ENCODE data around the gene TMEM139.

TMEM139 gene

DNA sequence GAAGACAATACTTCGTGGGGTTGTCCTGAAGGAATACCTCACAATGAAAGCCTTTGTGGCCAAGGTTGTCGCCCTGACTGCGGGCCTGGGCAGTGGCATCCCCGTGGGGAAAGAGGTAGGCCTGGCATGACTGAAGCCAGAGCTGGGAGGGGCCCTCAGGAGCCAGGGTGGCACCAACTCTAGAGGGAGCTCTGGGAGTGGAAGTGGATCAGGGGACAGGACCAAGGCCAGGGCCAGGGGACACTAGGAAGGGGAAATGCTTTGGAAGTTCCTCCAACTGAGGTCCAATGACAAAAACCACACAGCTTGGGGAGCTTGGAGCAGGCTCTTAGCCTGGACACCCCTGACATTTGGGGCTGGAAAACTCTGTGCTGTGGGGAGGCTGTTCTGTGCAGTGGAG is 37.0 kb downstream of the TMEM139 start:
- no peak for DNase-seq (ENCODE audit: low read depth in 3 of 3, low spot score in 1 of 3)

DNA sequence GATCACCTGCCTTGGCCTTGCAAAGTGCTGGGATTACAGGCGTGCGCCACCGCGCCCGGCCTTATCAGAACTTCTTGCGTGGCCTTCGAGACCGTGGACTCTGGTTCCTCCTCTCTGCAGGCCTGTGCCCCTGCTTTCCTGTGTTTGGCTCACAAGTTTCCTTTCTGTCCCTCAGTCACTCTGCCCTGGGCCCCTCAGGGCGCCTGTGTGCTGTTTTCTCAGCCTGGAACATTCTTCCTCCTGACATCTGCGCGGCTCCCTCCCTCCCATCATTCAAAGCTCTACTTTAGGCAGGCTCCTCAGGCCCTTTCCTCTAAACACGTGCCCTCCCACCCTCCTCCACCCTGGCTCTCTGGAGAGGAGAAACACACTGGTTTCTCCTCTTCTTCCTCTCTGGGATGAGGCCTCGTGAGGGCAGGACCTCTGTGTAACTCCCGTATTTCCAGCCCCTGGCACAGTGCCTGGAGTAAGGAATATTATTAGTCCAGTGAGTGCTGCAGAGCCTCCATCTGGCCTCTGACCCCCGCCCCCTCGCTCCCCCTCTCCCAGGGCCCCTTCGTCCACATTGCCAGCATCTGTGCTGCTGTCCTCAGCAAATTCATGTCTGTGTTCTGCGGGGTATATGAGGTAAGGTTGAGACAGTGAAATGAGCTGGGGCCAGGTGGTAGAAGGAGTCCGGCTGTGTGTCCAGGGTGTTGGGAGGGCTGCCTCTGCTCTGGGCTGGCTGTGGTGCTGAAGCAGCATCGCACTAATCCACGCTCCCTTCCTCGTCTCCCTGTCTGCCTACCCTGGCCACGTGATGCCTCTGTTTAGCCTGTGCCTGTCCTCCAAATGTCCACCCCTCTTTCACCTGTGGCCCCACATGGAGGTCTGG is 38.2 kb downstream of the TMEM139 start:
- no peak for DNase-seq (ENCODE audit: low read depth in 3 of 3, low spot score in 1 of 3)

DNA sequence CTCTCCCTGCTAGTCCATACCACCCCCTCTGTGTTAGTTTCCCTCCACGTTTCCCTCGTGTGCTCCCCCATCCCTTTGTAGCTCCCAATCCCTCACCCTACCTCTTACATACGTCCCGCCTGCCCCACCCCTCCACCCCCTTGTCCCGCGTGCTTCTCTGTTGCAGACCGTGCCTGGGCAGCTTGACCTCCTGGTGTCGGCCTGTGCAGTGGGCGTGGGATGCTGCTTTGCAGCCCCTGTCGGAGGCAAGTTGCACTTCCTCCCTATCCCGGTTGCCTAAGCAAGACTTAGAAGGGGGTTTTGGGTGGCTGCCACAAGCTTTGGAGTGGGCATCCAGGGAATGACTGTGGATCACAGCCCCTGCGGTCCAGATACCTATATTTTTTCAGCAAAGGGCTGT is 38.9 kb downstream of the TMEM139 start:
- DNase-seq (ENCODE audit: low read depth in 3 of 3, low spot score in 1 of 3), result no peak

DNA sequence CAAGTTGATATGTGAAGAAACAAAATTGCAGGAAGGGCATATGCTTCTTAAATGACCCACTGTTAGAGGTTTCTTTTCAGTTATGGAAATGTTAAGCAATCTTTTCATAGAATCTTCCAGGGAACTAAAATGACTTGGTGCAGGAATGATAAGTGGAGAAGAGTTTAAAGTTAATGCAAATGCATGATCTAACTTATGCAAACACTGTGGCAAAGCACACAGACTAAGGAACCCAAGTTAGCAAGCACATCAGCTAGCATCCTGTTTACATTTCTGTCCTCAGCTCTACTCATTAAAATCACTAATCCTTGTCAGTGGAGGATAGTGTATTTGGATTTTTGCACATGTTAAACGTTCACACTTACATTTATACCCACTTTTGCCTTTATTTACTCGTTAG is 40.5 kb downstream of the TMEM139 start:
- no peak for DNase-seq (ENCODE audit: low read depth in 3 of 3, low spot score in 1 of 3)

DNA sequence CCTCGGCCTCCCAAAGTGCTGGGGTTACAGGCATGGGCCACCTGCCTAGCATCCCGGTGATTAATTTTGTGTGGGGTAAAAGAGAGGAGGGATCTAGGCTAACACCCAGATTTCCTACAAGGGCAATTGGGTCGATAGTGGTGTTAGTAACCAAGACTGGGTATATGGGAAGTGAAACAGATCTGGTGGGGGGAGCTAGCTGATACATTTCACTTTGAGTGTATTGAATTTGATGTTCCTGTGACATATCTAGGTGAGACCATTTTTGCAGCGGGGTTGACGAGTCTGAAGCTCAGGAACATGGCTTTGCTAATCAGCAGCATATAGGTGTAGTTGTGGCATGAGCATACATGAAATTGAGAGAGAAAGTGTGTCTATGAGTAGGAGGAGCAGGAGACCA is 43.1 kb downstream of the TMEM139 start:
- no peak for DNase-seq (ENCODE audit: low read depth in 3 of 3, low spot score in 1 of 3)

DNA sequence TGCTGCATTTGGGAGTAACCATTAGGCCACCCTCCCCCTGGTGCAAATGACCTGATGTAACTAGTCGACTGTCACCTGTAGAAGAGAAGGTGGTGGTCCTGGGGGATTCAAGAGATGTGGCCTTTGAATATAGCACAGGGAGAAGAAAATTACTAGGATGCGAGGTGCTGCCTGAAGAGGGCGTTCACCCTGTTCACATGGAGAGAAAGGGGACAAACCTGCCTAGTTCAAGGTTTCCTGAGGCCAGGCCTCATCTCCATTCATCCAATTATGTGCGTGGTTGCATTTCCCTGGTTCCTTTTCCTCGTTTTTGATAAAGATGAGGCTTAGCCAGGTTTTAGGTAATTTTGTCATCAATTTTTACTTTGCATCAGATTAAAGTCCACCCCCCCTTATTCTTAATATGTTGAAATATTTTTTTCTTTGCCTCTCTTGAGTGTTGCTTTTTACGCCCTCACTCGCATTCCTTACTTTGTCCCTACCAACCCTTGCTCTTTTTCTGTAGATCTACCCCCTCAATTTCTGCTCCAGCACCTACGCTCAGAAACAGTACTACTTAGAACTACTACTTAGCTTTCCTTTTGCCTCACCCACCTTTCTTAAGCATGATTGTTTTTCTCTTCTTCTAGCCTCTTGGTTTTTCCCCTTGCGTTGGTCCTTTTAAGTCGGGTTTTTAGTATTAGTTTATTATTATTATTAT is 44.9 kb downstream of the TMEM139 start:
- DNase-seq (ENCODE audit: low read depth in 3 of 3, low spot score in 1 of 3), result no peak

DNA sequence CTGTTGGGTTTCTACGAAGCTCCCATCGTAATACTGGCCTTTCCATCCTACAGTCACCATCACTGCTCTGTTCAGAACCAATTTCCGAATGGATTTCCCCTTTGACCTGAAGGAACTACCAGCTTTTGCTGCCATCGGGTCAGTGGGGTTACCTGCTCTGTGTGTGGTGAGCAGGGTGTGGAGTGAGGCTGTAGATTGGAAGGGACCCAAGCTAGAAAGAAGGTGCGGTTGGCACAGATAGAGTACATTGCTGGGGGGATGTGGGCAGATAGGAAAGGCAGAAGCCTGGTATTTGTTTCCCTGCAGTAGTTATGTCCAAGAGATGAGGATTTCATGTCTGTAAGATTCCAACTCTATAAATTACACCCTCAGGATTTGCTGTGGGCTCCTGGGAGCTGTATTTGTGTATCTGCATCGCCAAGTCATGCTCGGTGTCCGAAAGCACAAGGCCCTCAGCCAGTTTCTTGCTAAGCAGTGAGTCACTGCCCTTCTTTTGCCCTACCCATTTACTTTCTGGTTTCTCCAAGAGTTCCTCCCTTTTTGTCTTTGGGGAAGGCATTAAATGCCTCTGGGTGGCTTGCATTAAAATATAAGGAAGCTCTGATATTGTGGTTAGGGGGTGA is 46.5 kb downstream of the TMEM139 start:
- DNase-seq (ENCODE audit: low read depth in 3 of 3, low spot score in 1 of 3), result no peak

DNA sequence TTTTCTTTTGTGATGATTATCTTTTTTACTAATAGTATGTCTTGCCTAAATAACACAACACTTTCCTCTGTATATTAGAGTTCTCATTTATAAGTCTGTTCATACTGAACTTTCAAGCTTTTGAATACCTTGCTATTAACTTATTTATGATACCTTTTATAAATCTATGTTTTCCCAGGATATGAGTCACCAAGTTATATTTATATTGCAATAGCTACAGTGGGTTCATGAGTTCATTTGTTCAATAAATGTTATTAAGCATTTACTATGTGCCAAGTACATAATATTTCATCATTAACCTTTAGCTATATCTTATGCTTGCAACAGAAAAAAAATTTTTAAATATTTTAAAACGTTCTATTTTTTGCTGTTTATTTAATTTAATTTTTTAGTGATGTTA is 49.5 kb downstream of the TMEM139 start:
- no peak for DNase-seq (ENCODE audit: low read depth in 3 of 3, low spot score in 1 of 3)

DNA sequence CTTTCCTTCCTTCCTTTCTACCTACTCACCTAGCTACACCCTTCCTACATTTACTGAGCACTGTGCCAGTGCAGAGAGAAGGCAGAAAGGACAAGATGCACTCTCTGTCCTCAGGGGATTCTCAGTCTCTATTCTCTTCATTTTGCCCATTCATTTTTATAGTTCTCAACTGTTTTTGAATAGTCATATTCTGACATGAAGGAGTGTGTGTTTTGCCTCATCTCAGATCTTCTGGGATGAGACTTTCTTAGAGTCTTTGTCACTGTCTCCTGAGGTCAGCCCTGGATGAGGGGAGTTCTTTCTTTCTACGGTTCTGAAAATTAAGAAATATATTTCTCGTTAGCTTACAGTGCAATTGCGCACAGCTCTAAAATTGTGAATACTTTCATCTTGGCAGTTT is 52.5 kb downstream of the TMEM139 start:
- DNase-seq (ENCODE audit: low read depth in 3 of 3, low spot score in 1 of 3), result no peak
